Measurements from ENCODE around the gene GPALPP1. TPM values are rescaled to one million over a fixed set of nuclear protein-coding genes. Genes with fewer than 3 reads are reported as not detected.
A peak's percentile ranks its signal among the peaks of the same experiment; 100 is the strongest.
"Not testable (repeated sequence)": the region's sequence is repeated elsewhere in the genome, so short reads cannot be mapped to it uniquely, and the experiment has no call there.

The GPALPP1 gene
- total RNA-seq, 1 experiment from 2014 or later: 66.3 TPM

DNA sequence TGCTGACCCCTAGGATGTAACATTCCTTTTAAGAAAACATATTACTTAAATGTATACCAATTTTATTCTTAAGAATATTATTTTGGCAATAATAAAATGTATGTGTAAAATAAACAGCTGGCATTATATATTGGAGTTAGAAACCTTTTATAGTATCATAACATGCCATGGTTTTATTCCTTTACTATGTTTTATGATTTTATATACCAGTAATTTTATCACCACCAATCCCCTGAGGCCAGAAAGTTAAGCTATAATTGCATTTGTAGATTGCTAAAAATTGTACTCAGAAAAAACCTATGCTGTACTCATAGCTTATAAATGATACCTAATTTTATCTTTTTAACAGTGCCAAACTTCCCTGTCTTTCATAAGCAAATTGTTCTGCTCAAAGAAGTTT, 17.9 kb downstream of the GPALPP1 start:
- no peak for DNase-seq (ENCODE audit: low spot score)

DNA sequence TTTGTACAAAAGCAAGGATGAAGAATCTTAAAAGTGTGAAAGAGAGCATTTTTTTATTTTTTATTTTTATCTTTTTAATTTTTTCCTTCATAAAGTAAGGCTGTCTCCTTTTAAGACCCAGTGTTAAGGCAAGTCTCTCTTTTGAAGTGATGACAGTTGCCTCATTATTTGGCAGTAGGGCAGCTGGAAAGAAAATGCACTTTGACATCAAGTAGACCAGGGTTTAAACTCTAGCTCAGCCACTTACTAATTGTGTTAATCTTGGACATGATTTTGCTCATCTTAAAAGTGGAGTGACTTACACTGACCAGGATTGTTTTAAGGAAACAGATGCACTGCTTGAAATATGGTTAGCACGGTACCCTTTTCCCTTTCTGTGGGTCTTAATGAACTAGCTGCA, 18.5 kb downstream of the GPALPP1 start:
- DNase-seq (ENCODE audit: low spot score): no peak

DNA sequence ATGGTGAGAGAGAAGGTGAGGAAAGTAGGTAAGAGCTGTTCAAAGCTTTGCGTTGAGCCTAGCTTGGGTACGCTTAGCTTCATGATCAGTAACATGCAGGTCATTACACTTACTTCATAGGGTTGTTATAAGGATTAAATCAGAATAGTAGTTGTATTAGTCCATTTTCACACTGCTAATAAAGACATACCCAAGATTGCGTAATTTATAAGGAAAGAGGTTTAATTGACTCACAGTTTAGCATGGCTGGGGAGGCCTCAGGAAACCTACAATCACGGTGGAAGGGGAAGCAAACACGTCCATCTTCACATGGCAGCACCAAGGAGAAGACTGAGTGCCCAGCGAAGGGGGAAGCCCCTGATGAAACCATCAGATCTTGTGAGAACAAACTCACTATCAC, 21.9 kb downstream of the GPALPP1 start:
- DNase-seq (ENCODE audit: low spot score): no peak

DNA sequence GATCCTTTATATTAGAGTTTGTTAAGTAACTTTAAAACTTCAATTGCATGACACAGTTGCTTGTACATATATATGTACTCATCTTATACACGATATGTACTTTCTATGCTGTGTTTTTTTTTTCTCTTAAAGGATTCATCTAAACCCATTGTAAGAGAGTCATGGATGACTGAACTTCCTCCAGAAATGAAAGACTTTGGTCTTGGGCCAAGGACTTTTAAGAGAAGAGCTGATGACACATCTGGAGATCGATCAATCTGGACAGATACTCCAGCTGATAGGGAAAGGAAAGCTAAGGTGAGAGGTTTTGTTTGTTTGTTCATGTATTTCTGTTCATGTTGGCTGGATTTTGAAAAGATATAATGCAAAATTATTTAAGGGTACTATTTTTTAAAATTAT, 26.0 kb downstream of the GPALPP1 start:
- DNase-seq (ENCODE audit: low spot score): no peak

DNA sequence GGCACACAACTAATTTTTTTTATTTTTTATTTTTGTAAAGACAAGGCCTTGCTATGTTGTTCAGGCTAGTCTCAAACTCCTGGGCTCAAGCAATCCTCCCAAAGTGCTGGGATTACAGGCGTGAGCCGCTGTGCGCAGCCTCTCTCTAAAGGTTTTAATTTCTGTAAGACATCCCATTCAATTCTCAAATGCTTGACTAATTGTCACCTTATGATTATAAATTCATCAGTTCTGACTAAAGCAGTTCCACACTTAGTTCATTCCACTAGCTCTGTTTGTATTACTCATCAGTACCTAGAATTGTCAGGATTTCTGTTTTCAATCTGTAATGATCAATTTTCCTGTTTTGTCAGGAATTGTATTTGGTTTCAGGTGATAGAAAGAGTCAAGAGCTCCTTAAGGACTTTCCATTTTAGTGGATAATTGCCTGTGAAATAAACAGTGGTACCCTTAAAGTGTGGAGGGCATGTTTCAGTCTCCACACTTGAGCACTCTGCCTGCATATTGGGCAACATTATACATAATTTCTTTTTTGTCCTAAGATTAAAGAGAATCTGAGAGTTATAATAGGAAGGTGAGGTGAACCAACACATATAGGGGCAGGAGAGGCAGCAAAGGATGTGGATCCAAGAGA, 27.6 kb downstream of the GPALPP1 start:
- no peak for DNase-seq (ENCODE audit: low spot score)

DNA sequence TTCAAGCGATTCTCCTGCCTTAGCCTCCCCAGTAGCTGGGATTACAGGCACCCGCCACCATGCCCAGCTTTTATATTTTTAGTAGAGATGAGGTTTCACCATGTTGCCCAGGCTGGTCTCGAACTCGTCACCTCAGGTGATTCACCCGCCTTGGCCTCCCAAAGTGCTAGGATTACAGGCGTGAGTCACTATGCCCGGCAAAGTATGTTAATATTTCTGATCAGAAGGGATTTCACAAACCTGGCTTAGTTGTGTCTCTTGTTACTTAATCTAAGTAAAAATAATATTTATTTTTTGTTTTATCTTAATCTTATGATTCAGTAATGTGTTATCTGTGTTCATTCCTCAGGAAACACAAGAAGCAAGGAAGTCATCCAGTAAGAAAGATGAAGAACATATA, 30.6 kb downstream of the GPALPP1 start:
- DNase-seq (ENCODE audit: low spot score): not testable (repeated sequence)

DNA sequence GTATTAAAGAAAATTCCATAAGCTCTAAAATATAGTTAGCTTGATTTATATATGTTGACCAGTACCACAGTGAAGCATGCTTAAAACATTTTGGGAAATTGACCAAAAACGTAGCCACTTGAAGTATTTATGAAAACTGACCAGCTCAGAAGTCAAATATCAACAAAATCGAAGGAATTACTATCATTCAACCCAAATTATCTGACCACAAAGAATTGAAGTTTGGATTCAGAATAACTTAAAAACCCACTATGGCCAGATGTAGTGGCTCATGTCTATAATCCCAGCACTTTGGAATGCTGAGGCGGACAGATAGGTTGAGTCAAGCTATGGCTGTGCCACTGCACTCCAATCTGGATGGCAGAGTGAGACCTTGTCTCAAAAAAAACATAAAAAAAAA, 31.9 kb downstream of the GPALPP1 start:
- no peak for DNase-seq (ENCODE audit: low spot score)

DNA sequence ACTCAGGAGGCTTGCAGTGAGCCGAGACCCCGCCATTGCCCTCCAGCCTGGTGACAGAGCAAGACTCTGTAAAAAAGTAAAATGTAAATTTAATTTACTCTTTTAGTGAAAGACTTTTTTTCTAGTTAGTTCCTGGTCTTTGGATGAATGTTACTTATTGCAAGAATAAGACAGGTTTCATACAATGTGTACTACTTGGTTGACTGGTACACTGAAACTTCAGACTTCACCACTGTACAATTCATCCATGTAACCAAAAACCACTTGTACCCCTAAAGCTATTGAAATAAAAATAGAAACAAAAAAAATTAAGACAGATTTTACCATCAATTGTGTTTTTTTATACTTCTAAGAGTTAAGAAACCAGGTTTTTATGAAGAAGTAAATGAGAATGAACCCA, 35.5 kb downstream of the GPALPP1 start:
- DNase-seq (ENCODE audit: low spot score): no peak

DNA sequence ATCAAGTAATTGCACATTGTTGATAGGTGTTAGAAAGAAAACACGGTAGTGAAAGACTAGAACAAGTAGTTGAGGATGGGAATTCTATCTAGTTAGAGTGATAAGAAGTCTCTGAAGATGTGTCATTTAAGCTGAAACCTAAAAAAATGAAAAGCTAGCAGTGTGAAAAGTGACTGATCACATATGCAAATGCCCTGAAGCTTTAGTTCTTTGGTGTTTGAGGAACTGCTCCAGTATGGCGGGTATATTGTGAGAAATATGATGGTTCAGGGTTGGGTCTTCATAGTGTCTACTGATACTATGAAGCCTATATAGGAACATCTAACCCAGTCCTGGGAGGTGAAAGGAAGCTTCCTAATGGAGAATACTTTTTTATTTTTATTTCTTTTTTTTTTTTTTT, 45.0 kb downstream of the GPALPP1 start:
- DNase-seq (ENCODE audit: low spot score): no peak

DNA sequence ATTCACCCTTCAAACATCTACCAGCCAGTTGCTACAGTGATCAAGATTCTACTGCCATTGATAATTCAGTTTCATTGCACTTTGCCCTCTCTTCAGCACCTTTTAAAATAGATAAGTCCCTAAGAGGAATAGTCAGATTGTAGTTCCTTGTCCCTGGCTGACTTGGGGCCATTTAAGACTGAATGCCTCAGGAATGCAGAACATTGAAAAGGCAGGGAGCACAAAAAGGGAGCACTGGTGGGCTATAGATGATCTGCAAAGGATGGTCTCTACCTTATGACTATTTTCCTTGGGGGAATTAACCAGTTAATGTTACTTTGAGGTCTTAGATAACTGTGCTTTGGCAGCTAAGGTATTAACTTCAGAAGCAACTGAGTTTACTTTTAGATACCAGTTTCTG, 46.9 kb downstream of the GPALPP1 start:
- no peak for DNase-seq (ENCODE audit: low spot score)

DNA sequence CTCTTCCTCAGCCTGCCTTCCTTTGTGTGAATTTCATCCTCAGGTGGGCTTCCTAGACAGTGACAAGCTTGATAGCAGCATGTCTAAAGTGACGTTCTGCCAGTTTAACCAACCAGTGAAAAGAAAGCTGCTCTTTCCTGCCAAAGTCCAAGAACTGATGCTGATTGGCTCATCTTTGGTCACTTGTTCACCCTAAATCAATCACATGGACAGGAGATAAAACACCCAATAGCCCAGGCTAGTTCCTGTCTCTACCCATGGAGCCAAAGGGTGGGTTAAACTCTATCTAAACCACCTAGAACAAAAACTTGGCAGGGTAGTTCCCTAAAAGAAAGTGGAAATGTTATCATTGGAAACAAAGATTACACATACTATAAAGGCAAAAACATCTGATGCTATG, 50.8 kb downstream of the GPALPP1 start:
- peak; percentile 7 for DNase-seq (ENCODE audit: low spot score)

DNA sequence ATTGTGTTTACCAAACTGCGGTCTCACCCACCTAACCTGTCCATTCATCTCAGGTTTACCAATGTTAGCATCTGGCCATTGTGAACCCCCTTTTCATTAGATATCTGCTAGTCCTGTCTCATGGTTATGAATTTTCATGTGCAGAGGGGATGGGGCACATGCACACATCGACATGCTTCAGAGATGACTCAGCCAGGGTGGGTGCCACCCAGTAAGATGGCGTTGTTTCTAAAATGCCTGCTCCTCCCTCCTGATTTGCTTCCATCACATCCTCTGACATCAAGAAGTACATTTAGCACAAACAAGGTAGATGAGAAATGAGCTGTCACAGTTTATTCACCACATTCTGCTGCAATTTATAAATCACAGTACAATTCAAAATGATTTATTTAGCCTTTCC, 51.3 kb downstream of the GPALPP1 start:
- peak; percentile 80 for DNase-seq (ENCODE audit: low spot score)

DNA sequence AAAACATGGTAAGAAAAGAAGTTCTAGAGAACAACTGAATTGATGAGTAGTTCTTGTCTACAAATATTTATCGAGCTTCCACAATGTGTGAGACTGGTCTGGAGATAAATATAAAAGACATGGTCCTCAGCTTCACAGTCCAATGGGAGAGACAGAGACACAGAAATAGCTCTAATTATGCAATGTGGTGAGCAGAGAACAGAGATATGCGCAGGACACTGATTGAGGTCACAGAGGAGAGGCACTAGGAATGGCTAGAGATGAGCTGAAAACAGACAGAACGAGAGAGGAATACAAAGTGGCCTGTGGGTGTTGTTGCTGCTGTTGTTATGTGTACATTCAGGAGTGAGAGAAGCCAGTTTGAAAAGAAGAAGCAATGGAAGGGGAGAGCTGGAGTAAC, 53.2 kb downstream of the GPALPP1 start:
- DNase-seq (ENCODE audit: low spot score): no peak

DNA sequence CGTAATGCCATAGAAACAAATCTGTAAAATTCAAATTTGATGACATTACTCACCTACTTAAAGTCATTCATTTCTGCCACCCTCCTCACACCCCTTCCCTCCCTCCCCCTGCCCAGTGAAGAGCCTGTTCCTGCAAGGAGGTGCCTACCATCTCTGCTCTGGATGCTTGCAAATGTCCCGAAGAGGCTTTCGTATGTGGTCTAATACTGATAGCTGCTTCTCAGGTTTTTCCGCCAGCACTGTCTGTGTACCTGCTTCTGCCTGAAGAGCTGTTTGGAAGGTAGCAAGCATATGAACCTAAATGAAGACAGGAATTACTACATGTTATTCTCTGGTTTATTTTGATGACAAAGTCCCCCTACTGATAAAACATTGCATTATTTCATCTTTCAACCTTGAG, 57.1 kb downstream of the GPALPP1 start:
- DNase-seq (ENCODE audit: low spot score): no peak

DNA sequence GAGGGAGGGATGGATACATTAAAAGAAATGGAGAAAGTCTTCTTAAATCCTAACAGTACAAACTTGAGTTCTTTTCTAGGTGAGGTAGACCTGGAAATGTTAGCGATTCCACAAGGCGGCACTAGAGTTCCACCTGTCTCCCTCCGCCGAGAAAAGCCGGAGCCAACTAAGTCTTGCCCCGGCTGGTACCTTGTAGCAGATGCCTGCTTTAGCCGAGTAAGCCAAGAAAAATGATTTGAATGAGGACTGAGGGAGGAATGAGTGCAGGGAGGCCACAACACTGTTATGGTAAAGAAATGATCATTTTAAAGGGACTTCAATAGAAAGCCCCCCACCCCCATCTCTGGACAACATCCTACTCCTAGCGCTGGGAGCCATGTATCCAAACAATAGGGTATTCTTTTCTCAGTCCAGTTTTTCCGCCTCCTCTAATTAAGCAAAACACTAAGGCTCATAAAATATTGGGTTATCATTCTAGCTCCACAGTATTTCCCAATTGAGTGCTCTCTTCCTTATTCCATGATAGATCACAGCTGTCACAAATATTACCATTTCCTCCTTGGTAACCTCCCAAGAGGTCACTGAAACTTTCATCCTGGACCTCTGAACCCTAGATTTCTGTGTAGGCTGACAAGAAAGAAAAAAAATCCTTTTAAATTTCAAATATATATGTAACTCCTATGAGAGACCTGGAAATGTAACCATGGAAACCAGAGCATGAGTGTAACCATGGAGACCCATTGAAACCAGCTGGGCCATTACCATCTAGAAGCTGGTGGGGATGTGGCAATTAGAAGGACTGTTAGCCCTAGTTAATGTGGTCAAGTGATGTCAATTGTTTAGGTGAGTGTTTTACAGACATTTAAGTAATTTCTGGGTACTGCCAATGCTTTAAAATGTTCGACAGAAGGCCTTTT, 58.3 kb downstream of the GPALPP1 start:
- peak; percentile 78 for DNase-seq (ENCODE audit: low spot score)

DNA sequence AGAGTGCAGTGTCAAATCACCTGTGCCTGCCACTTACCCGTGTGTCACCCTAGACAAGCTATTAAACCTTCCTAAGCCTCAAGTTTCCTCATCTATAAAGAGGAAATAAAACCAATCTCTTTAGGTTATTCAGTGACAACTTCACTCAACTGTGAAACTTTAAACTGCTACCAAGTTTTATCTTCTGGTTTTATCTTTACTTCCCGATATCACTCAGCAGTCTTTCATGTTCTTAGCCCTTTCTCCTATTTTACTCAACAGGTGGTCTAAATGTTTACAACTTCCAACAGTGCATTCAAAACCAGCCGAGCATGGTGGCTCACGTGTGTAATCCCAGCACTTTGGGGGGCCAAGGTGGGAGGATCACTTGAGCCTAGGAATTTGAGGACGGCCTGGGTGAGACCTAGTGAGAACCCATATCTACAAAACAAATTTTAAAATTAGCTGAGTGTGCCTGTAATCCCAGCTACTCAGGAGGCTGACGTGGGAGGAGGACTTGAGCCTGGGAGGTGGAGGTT, 59.6 kb downstream of the GPALPP1 start:
- no peak for DNase-seq (ENCODE audit: low spot score)

DNA sequence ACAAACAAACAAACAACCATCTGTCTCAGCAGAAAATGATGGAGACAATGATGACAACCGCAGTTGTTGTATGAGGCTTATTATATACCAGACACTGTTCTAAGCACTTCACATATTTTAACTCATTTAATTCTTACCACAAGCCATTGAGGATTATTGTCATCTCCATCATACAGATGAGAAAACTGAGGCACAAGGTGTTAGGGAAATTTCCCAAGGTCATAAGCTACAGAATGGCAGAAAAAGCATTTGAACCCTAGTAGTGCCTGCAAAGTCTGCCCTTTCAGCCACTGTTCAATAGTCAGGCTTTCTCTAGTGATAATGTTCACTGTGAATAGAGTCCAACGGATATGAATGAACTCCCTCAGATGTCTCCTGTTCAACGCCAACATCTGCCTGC, 60.1 kb downstream of the GPALPP1 start:
- DNase-seq (ENCODE audit: low spot score): no peak

DNA sequence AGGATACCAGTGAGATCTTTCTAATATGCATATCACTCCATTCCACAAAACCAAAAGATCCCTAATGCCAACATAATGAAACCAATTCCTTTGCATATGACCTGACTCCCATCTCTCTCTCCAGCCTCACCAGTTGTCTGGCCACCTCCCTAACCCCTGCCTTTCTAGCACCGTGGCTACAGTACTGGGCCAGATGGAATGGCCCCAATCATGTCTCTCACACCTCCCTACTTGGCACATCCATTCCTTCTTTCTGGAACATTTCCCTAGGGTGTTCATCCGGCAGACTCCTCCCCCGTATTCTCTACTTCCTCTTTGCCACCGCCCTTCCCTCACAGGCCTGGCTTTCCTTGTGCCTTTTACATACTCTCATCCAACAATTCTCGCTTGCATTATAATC, 62.0 kb downstream of the GPALPP1 start:
- no peak for DNase-seq (ENCODE audit: low spot score)

DNA sequence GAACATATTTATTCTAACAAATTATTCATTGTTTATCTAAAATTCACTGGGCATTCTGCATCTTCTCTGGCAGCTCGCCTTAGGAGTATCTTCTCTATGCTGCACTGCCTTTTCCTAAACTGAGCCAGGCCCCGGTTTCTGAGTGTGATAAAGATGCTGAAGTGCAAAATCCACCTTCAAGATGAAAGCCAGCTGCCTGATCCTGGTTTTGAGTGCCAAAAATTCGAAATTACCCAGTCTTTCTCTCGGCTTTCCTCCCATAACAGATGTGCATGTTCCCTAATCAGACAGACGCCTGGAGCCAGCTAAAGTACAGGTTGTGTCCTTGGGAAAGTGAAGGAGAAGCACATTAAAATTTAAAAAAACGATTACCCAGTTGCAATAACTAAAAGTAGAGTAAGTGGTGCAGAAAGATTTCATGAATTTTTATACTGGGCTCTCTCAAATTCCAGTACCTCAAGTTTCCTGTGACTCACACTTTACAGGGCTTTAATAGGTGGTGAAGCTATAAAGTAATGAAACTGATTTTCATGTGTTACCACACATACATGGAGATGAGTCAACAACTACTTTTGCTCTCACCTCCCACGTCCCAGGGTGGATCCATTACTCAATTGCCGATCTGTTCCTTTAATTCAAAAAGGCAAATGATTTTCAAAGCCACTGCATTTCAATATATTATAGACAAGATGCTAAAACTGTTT, 66.0 kb downstream of the GPALPP1 start:
- peak; percentile 86 for DNase-seq (ENCODE audit: low spot score)

DNA sequence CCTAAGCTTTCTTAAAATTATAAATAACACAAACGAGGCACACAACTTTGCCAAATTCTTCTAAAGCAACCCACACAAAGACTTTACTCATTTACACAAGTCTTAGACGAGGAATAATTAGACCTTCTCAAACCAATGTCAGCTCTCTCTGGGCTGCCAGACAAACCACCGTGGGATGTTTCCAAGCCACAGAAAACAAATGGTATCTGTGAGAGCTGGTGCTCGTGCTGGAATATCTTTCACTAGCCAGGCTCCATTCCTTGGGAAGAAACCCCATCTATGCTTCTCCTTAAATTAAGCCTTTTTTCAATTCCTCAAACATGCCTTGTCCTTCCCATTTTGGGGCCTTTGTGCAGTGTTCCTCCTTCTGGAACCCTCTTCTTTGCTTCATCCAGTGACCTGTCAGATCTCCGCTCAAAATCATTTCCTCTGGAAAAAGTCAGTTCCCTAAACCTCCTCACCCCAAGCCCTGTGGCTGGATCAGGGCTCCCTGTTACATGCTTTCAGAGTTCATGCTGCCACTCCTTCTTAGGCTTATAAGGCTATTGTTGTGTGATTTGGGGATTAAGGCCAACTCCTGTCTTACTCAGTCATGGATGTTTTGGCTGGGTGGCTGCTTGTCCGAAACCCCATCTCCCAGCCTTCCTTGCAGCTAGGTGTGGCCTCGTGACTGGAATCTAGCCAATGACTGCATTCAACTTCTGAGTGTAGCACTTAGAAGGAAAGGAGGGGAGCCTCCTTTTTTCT, 66.7 kb downstream of the GPALPP1 start:
- peak; percentile 59 for DNase-seq (ENCODE audit: low spot score)

DNA sequence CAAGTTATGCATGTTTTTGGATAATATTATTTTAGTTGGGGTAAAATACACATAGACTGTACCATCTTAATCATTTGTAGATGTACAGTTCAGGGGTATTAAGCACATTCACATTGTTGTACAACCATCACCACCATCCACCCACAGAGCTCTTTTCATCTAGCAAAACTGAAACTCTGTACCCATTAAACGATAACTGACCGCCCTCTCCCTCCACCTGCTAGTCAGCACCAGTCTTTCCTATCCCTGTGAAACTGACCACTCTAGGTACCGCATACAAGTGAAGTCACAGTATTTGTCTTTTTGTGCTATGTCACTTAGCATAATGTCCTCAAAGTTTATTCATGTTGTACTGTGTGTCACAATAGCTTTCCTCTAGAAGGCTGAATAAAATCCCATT, 70.7 kb downstream of the GPALPP1 start:
- no peak for DNase-seq (ENCODE audit: low spot score)

Measured in A172 (cell line).